ENCODE data around the gene GPN3. TPM values are rescaled to one million over a fixed set of nuclear protein-coding genes. Genes with fewer than 3 reads are reported as not detected.

Gene GPN3
- total RNA-seq, 6 experiments from 2014 or later = 22.9 to 30.4 (median 25.1) TPM

DNA sequence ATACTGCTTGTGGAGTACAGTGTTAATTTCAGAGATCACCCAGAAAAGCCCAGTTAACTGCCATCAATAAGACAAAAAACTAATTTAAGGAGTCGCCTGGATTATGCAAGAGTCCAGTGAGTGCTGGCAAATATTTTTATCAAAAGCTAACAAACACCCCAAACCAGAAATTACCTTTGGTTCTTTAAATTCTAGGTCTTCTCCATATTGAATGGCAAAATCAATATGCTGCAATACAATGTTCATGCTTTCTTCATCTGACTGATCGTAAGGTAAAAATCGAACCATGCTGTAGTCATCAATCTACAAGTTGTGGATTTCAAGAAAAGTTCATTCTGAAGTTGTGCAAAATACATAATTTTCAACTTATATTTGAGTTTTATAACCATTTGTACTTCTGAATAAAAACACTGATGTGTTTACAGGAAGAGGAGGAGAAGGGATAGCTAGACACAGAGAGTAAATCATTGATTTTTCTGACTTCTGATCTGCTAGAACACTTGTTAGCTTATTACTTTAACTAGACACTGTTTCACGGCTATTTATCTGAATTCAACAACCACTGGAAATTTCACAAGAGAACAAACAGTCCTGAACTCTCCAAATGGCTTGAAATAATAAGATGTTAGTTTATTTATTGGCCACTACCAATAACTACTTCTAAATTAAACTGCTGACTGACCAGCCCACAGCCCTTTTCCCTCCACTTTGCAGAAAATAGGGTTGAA is 14.3 kb downstream of the GPN3 start:
- DNase-seq = no peak
- TF ChIP-seq, protein P1, sequence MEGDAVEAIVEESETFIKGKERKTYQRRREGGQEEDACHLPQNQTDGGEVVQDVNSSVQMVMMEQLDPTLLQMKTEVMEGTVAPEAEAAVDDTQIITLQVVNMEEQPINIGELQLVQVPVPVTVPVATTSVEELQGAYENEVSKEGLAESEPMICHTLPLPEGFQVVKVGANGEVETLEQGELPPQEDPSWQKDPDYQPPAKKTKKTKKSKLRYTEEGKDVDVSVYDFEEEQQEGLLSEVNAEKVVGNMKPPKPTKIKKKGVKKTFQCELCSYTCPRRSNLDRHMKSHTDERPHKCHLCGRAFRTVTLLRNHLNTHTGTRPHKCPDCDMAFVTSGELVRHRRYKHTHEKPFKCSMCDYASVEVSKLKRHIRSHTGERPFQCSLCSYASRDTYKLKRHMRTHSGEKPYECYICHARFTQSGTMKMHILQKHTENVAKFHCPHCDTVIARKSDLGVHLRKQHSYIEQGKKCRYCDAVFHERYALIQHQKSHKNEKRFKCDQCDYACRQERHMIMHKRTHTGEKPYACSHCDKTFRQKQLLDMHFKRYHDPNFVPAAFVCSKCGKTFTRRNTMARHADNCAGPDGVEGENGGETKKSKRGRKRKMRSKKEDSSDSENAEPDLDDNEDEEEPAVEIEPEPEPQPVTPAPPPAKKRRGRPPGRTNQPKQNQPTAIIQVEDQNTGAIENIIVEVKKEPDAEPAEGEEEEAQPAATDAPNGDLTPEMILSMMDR (IDR thresholded peaks at IDR 0.05) = no peak
- H3K9me3 Mint-ChIP-seq = no peaks in the 10 kb centered on the region
- H3K27ac Mint-ChIP-seq = no peak overlapping the region
- H3K4me3 Mint-ChIP-seq = no peak overlapping the region
- H3K36me3 Mint-ChIP-seq (ENCODE audit: low read depth) = peaks cover 14% of the 10 kb centered on the region
- H3K27me3 Mint-ChIP-seq (ENCODE audit: insufficient read depth) = peaks cover 2% of the 10 kb centered on the region; the same call in 1 of the 2 replicates
- H3K4me1 Mint-ChIP-seq (ENCODE audit: low read depth) = peaks cover 20% of the 10 kb centered on the region

DNA sequence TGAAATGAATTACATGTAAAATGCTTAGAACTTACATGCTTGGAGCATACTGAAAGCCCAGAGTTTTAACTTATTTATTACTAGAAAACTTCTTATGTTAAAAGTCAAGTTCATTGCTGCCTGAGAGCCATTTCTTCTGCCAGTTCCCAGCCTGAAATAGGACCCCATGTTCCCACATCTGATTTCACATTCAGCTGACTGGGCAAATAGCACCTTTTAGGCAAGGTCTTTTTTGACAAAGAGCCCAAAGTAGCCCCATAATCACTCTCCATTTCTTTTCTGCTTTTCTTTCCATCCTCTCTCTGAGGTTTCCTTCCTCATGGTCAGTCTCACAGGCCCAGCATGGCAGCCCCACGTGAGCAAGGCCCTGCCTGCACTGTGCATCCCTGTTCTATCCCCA is 16.8 kb downstream of the GPN3 start:
- TF ChIP-seq, protein P1 (IDR thresholded peaks at IDR 0.05) = no peak
- Mint-ChIP-seq H3K9me3 (no peaks in the 10 kb centered on the region), H3K36me3 (ENCODE audit: low read depth) (peaks cover 24% of the 10 kb centered on the region), H3K4me3 (no peak overlapping the region), H3K4me1 (ENCODE audit: low read depth) (peaks cover 33% of the 10 kb centered on the region), H3K27ac (peak overlapping the region; percentile 99), H3K27me3 (ENCODE audit: insufficient read depth) (peaks cover 2% of the 10 kb centered on the region; the same call in 1 of the 2 replicates)
- no peak for DNase-seq

DNA sequence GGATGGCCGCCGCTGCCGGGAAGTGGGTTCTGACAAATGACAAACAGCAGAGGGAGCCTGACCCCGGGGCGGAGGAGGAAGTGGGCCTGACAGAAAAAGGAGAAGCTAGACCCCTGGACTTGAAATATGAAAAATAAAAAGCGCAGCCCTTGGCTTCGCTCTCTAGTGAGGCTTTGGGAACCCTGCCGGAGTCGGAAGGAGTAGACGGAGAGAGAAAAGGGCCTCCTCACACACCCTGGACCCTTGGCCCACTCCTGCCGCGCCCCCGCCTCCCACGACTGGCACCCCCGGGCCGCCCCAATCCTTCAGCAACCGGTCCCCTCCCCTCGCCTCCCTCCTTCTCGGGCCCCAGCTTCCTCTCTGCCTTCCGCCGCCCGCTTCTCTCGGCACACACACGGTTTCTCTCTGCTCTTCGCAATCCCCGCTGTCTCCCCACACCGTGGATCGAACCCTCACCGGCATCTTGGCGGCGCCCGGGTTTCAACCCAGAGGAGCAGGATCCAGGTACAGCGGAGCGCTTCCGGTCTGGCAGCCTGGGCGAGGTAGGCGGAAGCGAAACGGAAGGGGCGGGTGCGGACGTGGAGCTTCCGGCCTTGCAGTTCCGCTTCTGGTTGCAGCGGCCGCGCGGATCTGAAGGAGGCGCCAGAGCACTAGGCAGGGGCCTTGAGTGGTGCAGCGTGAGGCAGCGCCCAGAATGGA is 18.1 kb downstream of the GPN3 start, which contains the start of gene ARPC3:
ARPC3 (minus strand) TSS at position 539 of the 699 bp plus-strand sequence; CDS start at position 462, 77 bp downstream.
- Mint-ChIP-seq H3K9me3 (no peaks in the 10 kb centered on the region), H3K4me1 (ENCODE audit: low read depth) (peaks cover 39% of the 10 kb centered on the region), H3K36me3 (ENCODE audit: low read depth) (peaks cover 29% of the 10 kb centered on the region), H3K27me3 (ENCODE audit: insufficient read depth) (peaks cover 2% of the 10 kb centered on the region; the same call in 1 of the 2 replicates), H3K27ac (peak within 1 kb of the TSS; percentile 99), H3K4me3 (peak within 1 kb of the TSS; percentile 98)
- DNase-seq = peak; percentile 90
- TF ChIP-seq, protein P1 (IDR thresholded peaks at IDR 0.05) = peak; percentile 78

DNA sequence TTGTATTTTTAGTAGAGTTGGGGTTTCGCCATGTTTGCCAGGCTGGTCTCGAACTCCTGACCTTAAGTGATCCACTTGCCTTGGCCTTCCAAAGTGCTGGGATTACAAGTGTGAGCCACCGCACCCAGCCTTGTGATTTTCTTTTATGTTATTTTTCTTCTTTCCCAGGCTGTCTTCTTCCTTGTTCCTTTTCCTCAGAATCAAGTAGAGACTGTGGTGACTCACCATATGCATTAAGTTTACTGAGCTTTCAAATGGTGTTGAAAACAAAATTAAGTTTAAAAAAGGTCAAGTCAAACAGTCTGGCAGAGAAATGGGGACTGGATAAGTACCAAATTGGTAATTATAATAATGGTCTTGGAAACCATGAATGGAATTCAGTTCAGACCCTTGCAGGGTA is 23.6 kb downstream of the GPN3 start:
- Mint-ChIP-seq H3K4me1 (ENCODE audit: low read depth) (peaks cover 31% of the 10 kb centered on the region), H3K36me3 (ENCODE audit: low read depth) (peaks cover 35% of the 10 kb centered on the region), H3K4me3 (no peak overlapping the region), H3K27me3 (ENCODE audit: insufficient read depth) (no peaks in the 10 kb centered on the region; the same call in none of the 2 replicates), H3K9me3 (no peaks in the 10 kb centered on the region), H3K27ac (no peak overlapping the region; the same call in 1 of the 2 replicates)
- TF ChIP-seq, protein P1 (IDR thresholded peaks at IDR 0.05) = no peak
- DNase-seq = no peak

DNA sequence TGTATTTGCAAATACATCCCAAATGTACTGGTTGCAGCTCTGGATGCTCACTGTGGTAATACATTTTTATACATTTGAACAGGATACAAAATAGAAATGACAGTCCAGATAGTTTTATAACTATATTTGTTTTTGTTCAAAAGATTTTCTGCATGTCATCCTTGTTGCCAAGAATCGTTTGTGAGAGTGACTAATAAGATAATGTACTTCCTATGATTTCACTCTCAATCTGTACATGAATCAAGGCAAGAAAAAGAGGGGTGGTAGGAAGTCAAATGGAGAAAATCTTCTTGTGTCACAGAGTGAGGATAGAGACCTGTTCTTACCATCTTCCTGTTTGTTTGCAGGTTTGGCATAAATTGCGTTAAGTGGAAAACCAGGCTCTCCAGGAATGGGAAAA is 31.8 kb downstream of the GPN3 start:
- H3K4me1 Mint-ChIP-seq (ENCODE audit: low read depth) = peaks cover 20% of the 10 kb centered on the region
- H3K36me3 Mint-ChIP-seq (ENCODE audit: low read depth) = peaks cover 32% of the 10 kb centered on the region
- H3K27ac Mint-ChIP-seq = peak overlapping the region; percentile 42
- H3K27me3 Mint-ChIP-seq (ENCODE audit: insufficient read depth) = no peaks in the 10 kb centered on the region; the same call in 1 of the 2 replicates
- no peak overlapping the region for H3K4me3 Mint-ChIP-seq
- TF ChIP-seq, protein P1 (IDR thresholded peaks at IDR 0.05) = no peak
- H3K9me3 Mint-ChIP-seq = no peaks in the 10 kb centered on the region
- no peak for DNase-seq

Measured in HFFc6 (cell line).